ENCODE results near the gene IP6K2. TPM values are rescaled to one million over a fixed set of nuclear protein-coding genes. Genes with fewer than 3 reads are reported as not detected.
A peak's percentile ranks its signal among the peaks of the same experiment; 100 is the strongest.
"Not testable (repeated sequence)": the region's sequence is repeated elsewhere in the genome, so short reads cannot be mapped to it uniquely, and the experiment has no call there.

Gene IP6K2
- total and polyA plus RNA-seq, 2 experiments from 2014 or later, result 57.4 to 59.6 TPM

DNA sequence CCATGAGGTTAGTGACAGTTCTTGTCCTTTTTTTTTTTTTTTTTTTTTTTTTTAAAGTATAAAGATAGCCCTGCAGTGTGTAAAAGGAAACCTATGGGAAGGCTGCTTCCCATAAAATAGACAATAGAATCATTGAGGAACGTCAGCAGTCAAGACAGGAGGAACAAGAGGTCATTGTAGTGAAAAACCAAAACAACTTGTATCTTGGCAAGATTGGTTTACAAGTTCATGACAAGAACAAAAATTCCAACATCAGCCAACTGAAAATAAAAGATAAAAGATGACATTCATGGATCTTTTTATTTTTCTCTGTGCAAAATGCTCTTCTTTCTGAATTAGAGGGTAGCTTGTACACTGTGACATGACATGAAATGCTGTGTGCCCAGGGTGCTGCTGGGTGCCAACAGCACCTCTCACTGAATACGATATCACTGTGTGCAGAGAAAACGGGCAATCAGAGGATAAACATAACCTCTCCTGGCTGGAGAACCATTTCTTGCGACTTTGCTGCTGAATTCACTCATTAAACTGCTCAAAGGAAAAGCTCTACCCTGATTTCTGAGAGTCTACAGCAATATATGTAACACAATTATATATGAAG, 30.1 kb upstream of the IP6K2 start:
- in situ Hi-C loops (cut with MboI), result no loop called here

DNA sequence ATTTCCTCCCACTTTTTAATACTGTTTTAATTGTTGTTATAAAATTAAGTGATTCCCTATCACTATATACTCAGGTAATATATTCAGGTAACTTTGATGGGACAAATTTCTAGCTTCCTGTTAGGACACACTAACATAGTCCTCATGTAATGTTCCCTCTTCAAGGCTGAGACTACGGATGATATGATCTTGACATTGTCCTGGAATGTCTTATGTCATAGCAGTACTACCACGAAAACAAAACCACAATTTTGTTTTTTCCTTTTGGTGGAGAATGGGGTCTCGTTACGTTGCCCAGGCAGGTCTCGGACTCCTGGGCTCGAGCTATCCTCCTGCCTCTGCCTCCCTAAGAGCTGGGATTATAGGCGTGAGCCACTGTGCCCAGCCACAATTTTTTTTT, 26.8 kb upstream of the IP6K2 start:
- no peaks in the 10 kb centered on the region for H3K79me2 ChIP-seq (ENCODE audit: insufficient read depth)
- H3K36me3 ChIP-seq (ENCODE audit: low read depth), result peaks cover 3% of the 10 kb centered on the region; the same call in 1 of the 2 replicates
- no peak for DNase-seq
- H3K4me2 ChIP-seq (ENCODE audit: unreplicated experiment), result no peak overlapping the region
- H3K9ac ChIP-seq, result no peak overlapping the region
- H2AFZ ChIP-seq, result no peak overlapping the region
- H3K9me3 ChIP-seq (ENCODE audit: low read depth), result no peaks in the 10 kb centered on the region
- 90 to 94% methylated on average over 7 of the region's 7 CpGs for WGBS, 2 experiments (ENCODE audit: low coverage in 1 of 2, low lambda C conversion rate in 2 of 2, missing lambda C conversion rate in 2 of 2)
- 0 out of 2 replicates have a peak, but pooled peaks cover 3% of the 10 kb centered on the region for H3F3A ChIP-seq (ENCODE audit: insufficient read depth)
- H4K20me1 ChIP-seq (ENCODE audit: insufficient read depth), result no peaks in the 10 kb centered on the region
- no peak overlapping the region for H3K27ac ChIP-seq
- no peaks in the 10 kb centered on the region for H3K9me2 ChIP-seq (ENCODE audit: insufficient read depth)
- no peak overlapping the region for H3K4me3 ChIP-seq
- no peaks in the 10 kb centered on the region for H3K4me1 ChIP-seq (ENCODE audit: insufficient read depth)
- H3K27me3 ChIP-seq (replicated peaks; ENCODE audit: insufficient read depth), result no peaks in the 10 kb centered on the region
- TF ChIP-seq EZH2phosphoT487 (IDR thresholded peaks at IDR 0.05; ENCODE audit: insufficient read depth, low read depth) (no peak), EZH2 (IDR thresholded peaks at IDR 0.05; ENCODE audit: insufficient read depth, poor library complexity, severe bottlenecking) (no peak)
- in situ Hi-C loops (cut with MboI), result no loop called here

More for the DNA sequence above, 30.1 kb upstream of the IP6K2 start:
- no peaks in the 10 kb centered on the region for H3K9me2 ChIP-seq (ENCODE audit: insufficient read depth)
- WGBS, 2 experiments (ENCODE audit: low coverage in 1 of 2, low lambda C conversion rate in 2 of 2, missing lambda C conversion rate in 2 of 2), result 25 to 26% methylated on average over 4 of the region's 4 CpGs
- peaks cover 6% of the 10 kb centered on the region; the same call in 1 of the 2 replicates for H3K36me3 ChIP-seq (ENCODE audit: low read depth)
- H3K27ac ChIP-seq, result no peak overlapping the region
- H3K4me2 ChIP-seq (ENCODE audit: unreplicated experiment), result no peak overlapping the region
- no peak for TF ChIP-seq EZH2 (IDR thresholded peaks at IDR 0.05; ENCODE audit: insufficient read depth, poor library complexity, severe bottlenecking)
- TF ChIP-seq EZH2phosphoT487 (IDR thresholded peaks at IDR 0.05; ENCODE audit: insufficient read depth, low read depth), result no peak
- H2AFZ ChIP-seq, result no peak overlapping the region
- no peaks in the 10 kb centered on the region for H3K9me3 ChIP-seq (ENCODE audit: low read depth)
- H3K4me3 ChIP-seq, result no peak overlapping the region
- H3F3A ChIP-seq (ENCODE audit: insufficient read depth), result no peaks in the 10 kb centered on the region
- H3K79me2 ChIP-seq (ENCODE audit: insufficient read depth), result no peaks in the 10 kb centered on the region
- no peaks in the 10 kb centered on the region for H3K4me1 ChIP-seq (ENCODE audit: insufficient read depth)
- H3K9ac ChIP-seq, result no peak overlapping the region
- DNase-seq, result no peak
- H3K27me3 ChIP-seq (replicated peaks; ENCODE audit: insufficient read depth), result no peaks in the 10 kb centered on the region
- no peaks in the 10 kb centered on the region; the same call in 1 of the 2 replicates for H4K20me1 ChIP-seq (ENCODE audit: insufficient read depth)

DNA sequence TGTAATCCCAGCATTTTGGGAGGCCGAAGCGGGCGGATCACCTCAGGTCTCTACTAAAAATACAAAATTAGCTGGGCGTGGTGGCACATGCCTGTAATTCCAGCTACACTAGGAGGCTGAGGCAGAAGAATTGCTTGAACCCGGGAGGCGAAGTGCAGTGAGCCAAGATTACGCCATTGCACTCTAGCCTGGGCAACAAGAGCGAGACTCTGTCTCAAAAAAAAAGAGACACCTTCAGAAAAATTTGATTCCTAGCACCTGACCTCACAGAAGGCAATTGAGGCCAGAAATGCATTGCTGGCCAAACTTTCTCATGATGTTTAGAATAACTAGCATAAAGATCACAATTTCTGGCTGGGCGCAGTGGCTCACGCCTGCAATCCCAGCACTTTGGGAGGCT, 24.2 kb upstream of the IP6K2 start:
- H4K20me1 ChIP-seq (ENCODE audit: insufficient read depth); H2AFZ ChIP-seq; H3K4me3 ChIP-seq; H3K4me1 ChIP-seq (ENCODE audit: insufficient read depth); H3F3A ChIP-seq (ENCODE audit: insufficient read depth); H3K36me3 ChIP-seq (ENCODE audit: low read depth); H3K79me2 ChIP-seq (ENCODE audit: insufficient read depth); DNase-seq; H3K4me2 ChIP-seq (ENCODE audit: unreplicated experiment); H3K9ac ChIP-seq; in situ Hi-C loops (cut with MboI); H3K9me2 ChIP-seq (ENCODE audit: insufficient read depth); H3K27me3 ChIP-seq (replicated peaks; ENCODE audit: insufficient read depth); H3K9me3 ChIP-seq (ENCODE audit: low read depth); H3K27ac ChIP-seq: not testable (repeated sequence)
- 92 to 99% methylated on average over 10 of the region's 10 CpGs for WGBS, 2 experiments (ENCODE audit: low coverage in 1 of 2, low lambda C conversion rate in 2 of 2, missing lambda C conversion rate in 2 of 2)

DNA sequence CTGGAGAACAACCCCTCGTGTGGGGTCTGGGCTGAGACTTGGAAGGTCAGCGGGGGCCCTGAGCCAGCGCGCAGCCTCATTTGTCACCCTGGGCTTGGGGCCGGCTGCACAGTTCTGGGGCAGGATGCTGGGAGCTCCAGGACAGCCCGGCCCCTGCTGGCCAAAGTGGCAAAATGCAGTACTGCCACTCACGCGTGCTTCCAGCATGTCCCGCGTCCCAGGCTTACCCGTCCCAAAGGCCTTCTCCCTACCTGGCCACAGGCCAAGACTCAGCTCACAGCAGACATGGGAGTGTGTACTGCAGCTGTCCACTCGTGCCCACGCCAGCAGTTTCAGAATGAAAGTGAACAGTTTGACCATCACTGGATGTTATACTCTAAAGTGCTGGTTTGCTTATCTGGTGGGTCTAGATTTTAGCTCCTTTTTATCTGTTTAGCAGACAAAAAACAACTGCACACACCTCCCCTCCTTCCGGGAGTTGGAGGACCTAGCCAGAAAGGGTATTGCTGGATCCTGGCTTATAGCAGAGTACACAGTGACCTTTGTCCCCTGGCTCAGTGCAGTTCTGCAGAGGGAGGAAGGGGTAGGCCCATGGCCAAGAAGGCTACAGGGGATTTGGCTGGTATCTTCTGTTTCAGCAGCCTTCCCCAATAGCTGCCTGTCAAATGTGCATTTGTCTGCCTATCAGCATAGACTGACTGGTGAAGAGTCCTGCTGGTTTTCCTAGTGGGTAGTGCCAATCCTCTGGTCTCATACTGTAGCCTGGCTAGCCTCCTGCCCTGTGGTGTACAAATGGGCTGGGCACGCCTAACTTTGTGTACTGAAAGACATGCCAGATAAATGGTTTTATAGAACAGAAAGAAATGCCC, 23.2 kb upstream of the IP6K2 start:
- Histone ChIP-seq H3K27me3 (replicated peaks; ENCODE audit: insufficient read depth) (no peaks in the 10 kb centered on the region), H4K20me1 (ENCODE audit: insufficient read depth) (no peaks in the 10 kb centered on the region), H3K9me2 (ENCODE audit: insufficient read depth) (no peaks in the 10 kb centered on the region), H3F3A (ENCODE audit: insufficient read depth) (0 out of 2 replicates have a peak, but pooled peaks cover 7% of the 10 kb centered on the region), H3K4me2 (ENCODE audit: unreplicated experiment) (peak overlapping the region; percentile 17), H3K4me1 (ENCODE audit: insufficient read depth) (no peaks in the 10 kb centered on the region), H3K27ac (no peak overlapping the region), H3K9me3 (ENCODE audit: low read depth) (no peaks in the 10 kb centered on the region), H3K79me2 (ENCODE audit: insufficient read depth) (no peaks in the 10 kb centered on the region), H3K36me3 (ENCODE audit: low read depth) (peaks cover 1% of the 10 kb centered on the region; the same call in 1 of the 2 replicates), H2AFZ (peak overlapping the region; percentile 70), H3K9ac (no peak overlapping the region), H3K4me3 (no peak overlapping the region)
- peak; percentile 91 for DNase-seq
- TF ChIP-seq EZH2phosphoT487 (IDR thresholded peaks at IDR 0.05; ENCODE audit: insufficient read depth, low read depth) (no peak), EZH2 (IDR thresholded peaks at IDR 0.05; ENCODE audit: insufficient read depth, poor library complexity, severe bottlenecking) (no peak)
- in situ Hi-C loops (cut with MboI), result no loop called here
- WGBS, 2 experiments (ENCODE audit: low coverage in 1 of 2, low lambda C conversion rate in 2 of 2, missing lambda C conversion rate in 2 of 2), result 5 to 7% methylated on average over 15 of the region's 15 CpGs
